CD8-positive, alpha-beta memory T cell (primary cell): Measurements from ENCODE around the gene GALNS. TPM values are rescaled to one million over a fixed set of nuclear protein-coding genes. Genes with fewer than 3 reads are reported as not detected.
"Not testable (repeated sequence)": the region's sequence is repeated elsewhere in the genome, so short reads cannot be mapped to it uniquely, and the experiment has no call there.

ENCODE experiments used
- CTCF ChIA-PET: fragments of 350-600 bp; sonication (Branson Sonifier 250); formaldehyde crosslinking; loops from one replicate; lab custom pipeline; 2021; ENCODE audit warnings: antibody characterized with exemption; lab: Charles Lee
- POLR2A ChIA-PET: fragments of 350-600 bp; sonication (Branson Sonifier 250); formaldehyde crosslinking; loops from one replicate; lab custom pipeline; 2021; ENCODE audit warnings: antibody characterized with exemption; lab: Charles Lee
- DNase-seq, 5 donors: peaks; one replicate each; pipeline versions ENCODE4 v3.0.0 to v3.0.0-alpha.2; 2020 to 2022; ENCODE audit warnings: mixed read lengths in 1 of 5
- H3K27ac ChIP-seq: one replicate; pipeline ENCODE4 v1.7.0; 2013; ENCODE audit warnings: low read depth, mild to moderate bottlenecking, low read length, moderate library complexity
- H3K27me3 ChIP-seq: 2 replicates; pipeline ENCODE4 v1.7.0; 2013; ENCODE audit warnings: low read length, mild to moderate bottlenecking; ENCODE audit not compliant: insufficient read depth, poor library complexity, severe bottlenecking
- H3K36me3 ChIP-seq: 2 replicates; pipeline ENCODE4 v1.7.0; 2013; ENCODE audit warnings: mild to moderate bottlenecking, low read length, moderate library complexity; ENCODE audit not compliant: insufficient read depth
- H3K4me1 ChIP-seq: 2 replicates; pipeline ENCODE4 v1.7.0; 2013; ENCODE audit warnings: mild to moderate bottlenecking, low read length, moderate library complexity; ENCODE audit not compliant: insufficient read depth
- H3K4me3 ChIP-seq: 2 replicates; pipeline ENCODE4 v1.7.0; 2013; ENCODE audit warnings: mild to moderate bottlenecking, low read length
- H3K9me3 ChIP-seq: 2 replicates; pipeline ENCODE4 v1.7.0; 2013; ENCODE audit warnings: mild to moderate bottlenecking, low read length
- H3K27ac Mint-ChIP-seq, 8 donors: one replicate each; pipeline ENCODE4 v1.8.0; 2020 to 2021; ENCODE audit warnings: mixed read lengths in 8 of 8, mild to moderate bottlenecking in 6 of 8, inconsistent platforms in 3 of 8, moderate library complexity in 3 of 8
- H3K27me3 Mint-ChIP-seq, 2 donors: one replicate each; pipeline ENCODE4 v1.8.0; 2020 to 2021; ENCODE audit warnings: mixed read lengths in 2 of 2, mild to moderate bottlenecking in 1 of 2, moderate library complexity in 1 of 2
- H3K36me3 Mint-ChIP-seq, 3 donors: one replicate each; pipeline ENCODE4 v1.8.0; 2020 to 2021; ENCODE audit warnings: mixed read lengths in 3 of 3, inconsistent platforms in 1 of 3, mild to moderate bottlenecking in 1 of 3
- H3K4me1 Mint-ChIP-seq, 3 donors: one replicate each; pipeline ENCODE4 v1.8.0; 2020 to 2021; ENCODE audit warnings: mixed read lengths in 3 of 3, inconsistent platforms in 1 of 3, mild to moderate bottlenecking in 1 of 3
- H3K4me3 Mint-ChIP-seq, 7 donors: one replicate each; pipeline ENCODE4 v1.8.0; 2020 to 2021; ENCODE audit warnings: mixed read lengths in 7 of 7, mild to moderate bottlenecking in 6 of 7, moderate library complexity in 4 of 7, inconsistent platforms in 2 of 7
- H3K9me3 Mint-ChIP-seq, 5 donors: one replicate each; pipeline ENCODE4 v1.8.0; 2020 to 2022; ENCODE audit warnings: mixed read lengths in 5 of 5, mild to moderate bottlenecking in 3 of 5, moderate library complexity in 2 of 5, inconsistent platforms in 1 of 5
- polyA plus RNA-seq: library from polyadenylated mRNA; unstranded; fragments of 300-500 nt; fragmentation: Illumina TruSeq; gene quantifications from one replicate; pipeline ENCODE4 v1.2.3, GENCODE V29; 2021
- total RNA-seq, 2 experiments: library from RNA; stranded (reverse); gene quantifications; one replicate each; pipeline ENCODE4 v1.2.3, GENCODE V29; 2021

Gene GALNS
- total and polyA plus RNA-seq, 3 experiments from 2014 or later, result 13.0 to 22.5 (median 19.2) TPM

DNA sequence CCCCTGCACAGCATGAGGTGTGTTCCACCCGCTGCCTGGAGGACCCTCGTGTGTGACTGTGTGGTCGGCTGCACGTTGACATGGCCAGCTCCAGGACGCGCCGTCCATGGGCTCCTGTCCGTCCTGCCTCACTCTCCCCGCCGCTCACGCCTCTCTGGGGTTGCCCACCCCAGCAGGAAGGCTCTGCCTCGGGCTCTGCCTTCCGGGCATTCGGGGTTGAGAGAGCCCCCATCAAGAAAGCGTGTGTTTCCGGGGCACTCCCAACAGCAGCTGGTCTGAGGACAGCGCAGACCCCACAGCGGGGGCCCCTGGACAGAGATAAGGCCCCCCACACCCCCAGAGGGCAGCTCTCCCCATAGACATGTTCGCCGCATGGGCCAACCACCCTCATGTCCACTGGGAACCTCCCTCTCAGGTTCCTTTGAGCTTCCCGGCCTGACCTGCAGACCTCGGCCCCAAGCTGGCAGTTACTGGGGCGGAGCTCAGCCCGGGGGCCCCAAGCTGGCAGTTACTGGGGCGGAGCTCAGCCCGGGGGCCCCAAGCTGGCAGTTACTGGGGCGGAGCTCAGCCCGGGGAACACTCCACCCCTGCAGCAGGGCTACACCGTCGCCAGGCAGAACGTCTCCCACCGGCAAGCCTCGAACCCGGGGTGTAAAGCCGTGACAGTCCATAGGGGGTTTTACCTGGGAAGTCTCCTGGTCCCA lies 63.3 kb downstream of the GALNS start:
- Histone ChIP-seq H3K27ac (no peak overlapping the region), H3K9me3 (no peaks in the 10 kb centered on the region), H3K4me1 (peaks cover 54% of the 10 kb centered on the region), H3K4me3 (no peak overlapping the region), H3K36me3 (no peaks in the 10 kb centered on the region), H3K27me3 (no peaks in the 10 kb centered on the region)
- DNase-seq, result no peak
- CTCF ChIA-PET, result interaction anchor here (0.7 to 2.9 kb wide), 8 partner anchors 8 to 160 kb away, joined by 3 to 11 read pairs (median 3); partner anchors contain the start of genes APRT, CDT1 and PIEZO1
- Mint-ChIP-seq H3K27ac (peak overlapping the region in 5 of 8 donors; percentile 57 to 94 (median 68)), H3K9me3 (no peaks in the 10 kb centered on the region), H3K4me3 (peak overlapping the region in 1 of 7 donors; percentile 69), H3K36me3 (no peaks in the 10 kb centered on the region), H3K27me3 (no peaks in the 10 kb centered on the region), H3K4me1 (peaks cover 16 to 67% (median 36%) of the 10 kb centered on the region in 3 donors)
- POLR2A ChIA-PET, result interaction anchor here (0.9 to 1.6 kb wide), 5 partner anchors 8 to 424 kb away, joined by 3 to 11 read pairs (median 4); partner anchors contain the start of genes PIEZO1 and ZNF778

DNA sequence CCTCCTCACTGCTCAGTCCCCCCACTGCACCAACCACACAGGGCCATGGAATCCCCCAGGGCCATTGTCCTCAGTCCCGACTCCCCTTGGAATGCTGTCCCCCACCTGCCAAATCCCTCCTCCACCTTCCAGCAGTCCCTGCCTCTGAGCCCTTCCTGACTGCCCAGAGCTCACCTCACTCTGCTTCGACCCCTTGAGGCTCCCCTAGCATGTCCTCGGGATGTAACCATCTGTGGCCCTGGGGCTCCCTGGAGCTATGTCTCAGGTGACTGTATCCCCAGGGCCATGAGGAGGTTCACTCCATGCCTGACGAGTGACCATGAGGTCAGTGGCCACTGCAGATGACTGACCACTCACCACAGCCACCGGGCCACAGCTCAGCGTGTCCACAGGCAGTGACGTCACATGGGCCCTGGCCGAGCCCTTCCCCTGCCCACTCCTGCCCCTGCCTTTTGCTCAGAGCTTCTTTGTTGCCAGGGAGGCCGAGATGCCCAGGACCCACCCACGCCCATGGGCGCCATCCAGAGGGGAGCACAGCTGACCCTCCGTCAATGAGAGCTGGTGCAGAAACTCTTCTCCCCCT lies 64.0 kb downstream of the GALNS start:
- ChIA-PET CTCF (interaction anchor here (0.7 to 2.9 kb wide), 7 partner anchors 8 to 159 kb away, joined by 3 to 11 read pairs (median 3); partner anchors contain the start of genes APRT, CDT1 and PIEZO1), POLR2A (interaction anchor here (1.1 to 1.6 kb wide), 4 partner anchors 8 to 425 kb away, joined by 3 to 11 read pairs (median 4); partner anchors contain the start of genes PIEZO1 and ZNF778)
- H3K36me3 Mint-ChIP-seq, result no peaks in the 10 kb centered on the region
- H3K4me1 Mint-ChIP-seq, result peaks cover 16 to 67% (median 36%) of the 10 kb centered on the region in 3 donors
- H3K36me3 ChIP-seq, result no peaks in the 10 kb centered on the region
- DNase-seq, result no peak
- H3K4me1 ChIP-seq, result peaks cover 54% of the 10 kb centered on the region
- no peaks in the 10 kb centered on the region for H3K9me3 Mint-ChIP-seq
- H3K27me3 Mint-ChIP-seq, result no peaks in the 10 kb centered on the region
- H3K4me3 ChIP-seq, result no peak overlapping the region
- peak overlapping the region in 6 of 8 donors; percentile 29 to 94 (median 77) for H3K27ac Mint-ChIP-seq
- no peaks in the 10 kb centered on the region for H3K9me3 ChIP-seq
- no peak overlapping the region for H3K27ac ChIP-seq
- no peaks in the 10 kb centered on the region for H3K27me3 ChIP-seq
- peak overlapping the region in 3 of 7 donors; percentile 25 to 74 (median 36) for H3K4me3 Mint-ChIP-seq

DNA sequence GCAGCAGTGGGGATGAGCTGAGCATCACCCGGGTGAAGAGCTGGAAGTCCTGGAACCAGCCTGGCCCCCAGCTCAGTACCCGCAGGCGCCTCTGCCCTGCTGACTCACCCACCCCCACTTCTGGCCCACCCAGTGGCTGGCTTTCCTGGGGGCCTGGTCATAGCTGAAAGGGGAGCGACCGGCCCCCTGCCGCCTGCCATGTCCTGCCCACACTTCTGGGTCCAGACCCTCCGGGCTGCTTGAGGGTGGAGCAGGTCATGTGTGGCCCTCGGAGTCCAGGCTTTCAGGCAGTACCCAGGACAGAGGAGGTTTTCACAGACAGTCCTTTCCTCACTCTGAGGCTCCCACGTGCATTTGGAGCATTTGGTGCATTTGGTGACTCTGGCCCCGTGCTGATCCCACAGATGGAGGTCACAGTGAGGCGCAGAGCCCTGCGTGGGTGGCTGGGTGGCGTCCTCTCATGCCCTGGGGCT lies 64.6 kb downstream of the GALNS start:
- ChIA-PET CTCF (interaction anchor here (2.1 kb wide), 1 partner anchor 8 kb away, joined by 8 read pairs; no protein-coding TSS in a partner anchor), POLR2A (interaction anchor here (1.1 to 1.3 kb wide), 2 partner anchors 9 to 425 kb away, joined by 3 read pairs; partner anchors contain the start of gene ZNF778)

DNA sequence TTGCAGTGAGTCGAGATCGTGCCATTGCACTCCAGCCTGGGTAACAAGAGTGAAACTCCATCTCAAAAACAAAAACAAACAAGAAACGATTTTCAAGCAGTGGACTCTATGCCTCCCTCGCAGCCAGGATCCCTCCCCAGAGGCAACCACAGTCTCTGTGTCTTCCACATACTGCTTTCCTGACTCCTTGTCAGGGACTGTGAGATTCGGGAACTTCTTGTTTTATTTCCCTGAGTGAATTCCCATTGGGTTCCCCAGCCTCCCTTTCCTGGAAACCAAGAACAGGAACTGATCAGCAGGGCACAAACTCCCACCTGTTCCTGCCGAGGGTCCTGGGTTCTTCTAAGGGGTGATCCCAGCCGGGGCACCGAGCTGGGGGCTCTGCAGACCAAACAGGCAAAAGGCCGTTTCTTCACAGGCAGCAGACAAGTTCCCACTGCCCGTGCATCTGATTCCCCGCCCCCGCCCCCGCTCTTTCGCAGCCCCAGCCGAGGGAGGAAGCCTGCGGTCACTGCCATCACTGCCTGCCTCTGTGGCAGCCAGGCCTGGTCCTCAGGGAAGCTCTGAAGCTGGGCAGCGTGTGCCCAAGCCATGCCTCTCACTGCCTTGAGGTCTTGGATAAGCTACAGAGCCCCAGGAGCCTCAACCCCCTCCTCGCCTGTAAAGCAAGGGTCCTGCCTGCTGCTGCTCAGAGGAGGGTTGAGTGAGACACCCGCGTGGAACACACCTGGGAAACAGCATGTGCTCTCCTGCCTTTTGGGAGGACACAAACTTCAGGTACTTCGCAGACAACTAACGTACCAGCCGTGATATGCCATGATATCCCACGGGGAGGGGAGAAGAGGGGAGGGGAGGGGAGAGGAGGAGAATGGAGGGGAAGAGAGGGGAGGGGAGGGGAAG lies 66.2 kb downstream of the GALNS start:
- H3K4me1 ChIP-seq, result peaks cover 55% of the 10 kb centered on the region
- no peaks in the 10 kb centered on the region for H3K36me3 ChIP-seq
- Mint-ChIP-seq H3K27me3 (no peaks in the 10 kb centered on the region), H3K27ac (peak overlapping the region; percentile 81 to 97 (median 91)), H3K4me1 (peaks cover 16 to 62% (median 31%) of the 10 kb centered on the region in 3 donors), H3K4me3 (peak overlapping the region; percentile 62 to 89 (median 73)), H3K36me3 (no peaks in the 10 kb centered on the region), H3K9me3 (no peaks in the 10 kb centered on the region)
- H3K9me3 ChIP-seq, result no peaks in the 10 kb centered on the region
- H3K4me3 ChIP-seq, result peak overlapping the region; percentile 52
- peak; percentile 50 to 76 (median 54) for DNase-seq
- POLR2A ChIA-PET, result interaction anchor here (0.5 kb wide), 1 partner anchor 23 kb away, joined by 4 read pairs; no protein-coding TSS in a partner anchor
- CTCF ChIA-PET, result interaction anchor here (0.9 kb wide), 1 partner anchor 61 kb away, joined by 3 read pairs; no protein-coding TSS in a partner anchor
- H3K27ac ChIP-seq, result peak overlapping the region; percentile 3
- no peaks in the 10 kb centered on the region for H3K27me3 ChIP-seq

More for the DNA sequence above, 64.6 kb downstream of the GALNS start:
- H3K4me3 Mint-ChIP-seq, result no peak overlapping the region
- Histone ChIP-seq H3K4me3 (no peak overlapping the region), H3K36me3 (no peaks in the 10 kb centered on the region), H3K27ac (no peak overlapping the region), H3K9me3 (no peaks in the 10 kb centered on the region), H3K4me1 (peaks cover 54% of the 10 kb centered on the region), H3K27me3 (no peaks in the 10 kb centered on the region)
- no peaks in the 10 kb centered on the region for H3K27me3 Mint-ChIP-seq
- peak overlapping the region in 4 of 8 donors; percentile 59 to 94 (median 84) for H3K27ac Mint-ChIP-seq
- peaks cover 16 to 67% (median 36%) of the 10 kb centered on the region in 3 donors for H3K4me1 Mint-ChIP-seq
- H3K36me3 Mint-ChIP-seq, result no peaks in the 10 kb centered on the region
- no peaks in the 10 kb centered on the region for H3K9me3 Mint-ChIP-seq
- DNase-seq, result no peak

DNA sequence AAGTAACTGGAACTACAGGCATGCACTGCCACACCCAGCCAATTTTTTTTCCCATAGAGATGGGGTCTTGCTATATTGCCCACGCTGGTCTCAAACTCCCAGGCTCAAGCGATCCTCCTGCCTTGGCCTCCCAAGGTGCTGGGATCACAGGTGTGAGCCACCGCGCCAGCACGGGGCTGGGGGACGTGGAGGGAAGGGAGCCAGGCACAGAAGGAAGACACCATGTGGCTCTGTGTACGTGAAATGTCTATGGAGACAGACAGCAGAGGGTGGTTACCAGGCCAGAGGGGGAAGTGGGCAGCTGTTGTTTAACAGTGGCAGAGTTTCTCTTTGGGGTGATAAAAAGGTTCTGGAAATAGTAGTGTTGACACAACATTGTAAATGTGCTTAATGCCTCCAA lies 67.2 kb downstream of the GALNS start:
- H3K36me3 Mint-ChIP-seq, result no peaks in the 10 kb centered on the region
- no peaks in the 10 kb centered on the region for H3K27me3 Mint-ChIP-seq
- ChIA-PET POLR2A (interaction anchor here (0.7 to 0.8 kb wide), 2 partner anchors 9 to 52 kb away, joined by 3 read pairs; no protein-coding TSS in a partner anchor), CTCF (interaction anchor here (0.7 kb wide), 1 partner anchor 14 kb away, joined by 3 read pairs; the partner anchor contains the start of gene CDT1)
- Histone ChIP-seq H3K9me3 (no peaks in the 10 kb centered on the region), H3K36me3 (no peaks in the 10 kb centered on the region), H3K4me1 (peaks cover 46% of the 10 kb centered on the region), H3K27me3 (no peaks in the 10 kb centered on the region), H3K27ac (no peak overlapping the region), H3K4me3 (no peak overlapping the region)
- H3K4me3 Mint-ChIP-seq, result peak overlapping the region; percentile 62 to 89 (median 73)
- DNase-seq, result no peak
- H3K4me1 Mint-ChIP-seq, result peaks cover 16 to 54% (median 22%) of the 10 kb centered on the region in 3 donors
- H3K9me3 Mint-ChIP-seq, result no peaks in the 10 kb centered on the region
- peak overlapping the region; percentile 81 to 97 (median 91) for H3K27ac Mint-ChIP-seq

- DNase-seq, H3K27me3 ChIP-seq, CTCF ChIA-PET, H3K4me3 Mint-ChIP-seq, H3K9me3 Mint-ChIP-seq, POLR2A ChIA-PET, H3K27me3 Mint-ChIP-seq, H3K27ac ChIP-seq, H3K9me3 ChIP-seq, H3K36me3 Mint-ChIP-seq, H3K36me3 ChIP-seq, H3K4me3 ChIP-seq: not testable (repeated sequence)
- Mint-ChIP-seq H3K27ac (peak overlapping the region in 1 of 8 donors; percentile 50), H3K4me1 (peaks cover 17 to 48% (median 21%) of the 10 kb centered on the region in 3 donors)
- H3K4me1 ChIP-seq, result peaks cover 45% of the 10 kb centered on the region
These were observed 68.0 kb downstream of the GALNS start for GRCh38 chr16:88788749-88789148.
